ENCODE measurements around the gene SPSB3. TPM values are rescaled to one million over a fixed set of nuclear protein-coding genes. Genes with fewer than 3 reads are reported as not detected.

SPSB3 gene
- total and polyA plus RNA-seq, 2 donors (not counting 1 experiment from before 2014, with no cell fraction given): 9.6 to 32.7 TPM

GRCh38 chr16:1825864-1826690 lies 43.7 kb upstream of the SPSB3 start:
- Histone ChIP-seq H3K9ac (ENCODE audit: insufficient read depth, low read length) (peak overlapping the region; percentile 75), H3K79me2 (ENCODE audit: control insufficient read depth, insufficient read depth, low read length) (peaks cover 26% of the 10 kb centered on the region), H2AFZ (ENCODE audit: low read length) (peak overlapping the region; percentile 36), H3K27me3 (ENCODE audit: control insufficient read depth, insufficient read depth, low read length) (no peaks in the 10 kb centered on the region), H4K20me1 (ENCODE audit: control insufficient read depth, extremely low read depth, insufficient read depth, low read length) (no peaks in the 10 kb centered on the region), H3K27ac (ENCODE audit: insufficient read depth, low read length) (no peak overlapping the region), H3K4me1 (ENCODE audit: control insufficient read depth, extremely low read depth, insufficient read depth, low read length) (peaks cover 7% of the 10 kb centered on the region), H3K4me2 (ENCODE audit: extremely low read depth, insufficient read depth, low read length) (peak overlapping the region; percentile 94), H3K4me3 (replicated peaks in 1 of 4; ENCODE audit: control extremely low read depth in 1 of 4, insufficient read depth in 1 of 4, low read depth in 3 of 4, low read length in 4 of 4) (peak overlapping the region; percentile 17 to 99 (median 78)), H3K9me3 (ENCODE audit: control insufficient read depth, insufficient read depth, low read depth, low read length) (no peaks in the 10 kb centered on the region), H3K36me3 (ENCODE audit: control insufficient read depth, insufficient read depth, low read length) (peaks cover 2% of the 10 kb centered on the region)
- DNase-seq (ENCODE audit: low read depth in 2 of 2): peak in 1 of 2 donors; percentile 58
- no peak for TF ChIP-seq EZH2 (IDR thresholded peaks at IDR 0.05; ENCODE audit: low read length, missing control alignments)
- no peak for TF ChIP-seq CTCF (conservative IDR thresholded peaks at IDR 0.05 in 1 of 2, IDR thresholded peaks at IDR 0.05 in 1 of 2; ENCODE audit: low read depth in 1 of 2, low read length in 2 of 2)

GRCh38 chr16:1825381-1825863 lies 43.1 kb upstream of the SPSB3 start:
- no peak for DNase-seq (ENCODE audit: low read depth in 2 of 2)
- TF ChIP-seq EZH2 (IDR thresholded peaks at IDR 0.05; ENCODE audit: low read length, missing control alignments): no peak
- no peak for TF ChIP-seq CTCF (conservative IDR thresholded peaks at IDR 0.05 in 1 of 2, IDR thresholded peaks at IDR 0.05 in 1 of 2; ENCODE audit: low read depth in 1 of 2, low read length in 2 of 2)
- peaks cover 4% of the 10 kb centered on the region for H3K36me3 ChIP-seq (ENCODE audit: control insufficient read depth, insufficient read depth, low read length)
- H3K4me2 ChIP-seq (ENCODE audit: extremely low read depth, insufficient read depth, low read length): peak overlapping the region; percentile 94
- H3K79me2 ChIP-seq (ENCODE audit: control insufficient read depth, insufficient read depth, low read length): peaks cover 26% of the 10 kb centered on the region
- no peak overlapping the region for H3K9ac ChIP-seq (ENCODE audit: insufficient read depth, low read length)
- peaks cover 7% of the 10 kb centered on the region for H3K4me1 ChIP-seq (ENCODE audit: control insufficient read depth, extremely low read depth, insufficient read depth, low read length)
- no peaks in the 10 kb centered on the region for H3K9me3 ChIP-seq (ENCODE audit: control insufficient read depth, insufficient read depth, low read depth, low read length)
- no peaks in the 10 kb centered on the region for H3K27me3 ChIP-seq (ENCODE audit: control insufficient read depth, insufficient read depth, low read length)
- no peak overlapping the region for H2AFZ ChIP-seq (ENCODE audit: low read length)
- H4K20me1 ChIP-seq (ENCODE audit: control insufficient read depth, extremely low read depth, insufficient read depth, low read length): no peaks in the 10 kb centered on the region
- H3K27ac ChIP-seq (ENCODE audit: insufficient read depth, low read length): no peak overlapping the region
- H3K4me3 ChIP-seq (replicated peaks in 1 of 4; ENCODE audit: control extremely low read depth in 1 of 4, insufficient read depth in 1 of 4, low read depth in 3 of 4, low read length in 4 of 4): peak overlapping the region; percentile 17 to 99 (median 78)

GRCh38 chr16:1823821-1824220 lies 41.5 kb upstream of the SPSB3 start:
- Histone ChIP-seq H4K20me1 (ENCODE audit: control insufficient read depth, extremely low read depth, insufficient read depth, low read length) (no peaks in the 10 kb centered on the region), H3K27ac (ENCODE audit: insufficient read depth, low read length) (no peak overlapping the region), H2AFZ (ENCODE audit: low read length) (no peak overlapping the region), H3K4me1 (ENCODE audit: control insufficient read depth, extremely low read depth, insufficient read depth, low read length) (peaks cover 2% of the 10 kb centered on the region), H3K27me3 (ENCODE audit: control insufficient read depth, insufficient read depth, low read length) (no peaks in the 10 kb centered on the region), H3K36me3 (ENCODE audit: control insufficient read depth, insufficient read depth, low read length) (peaks cover 5% of the 10 kb centered on the region), H3K4me3 (replicated peaks in 1 of 4; ENCODE audit: control extremely low read depth in 1 of 4, insufficient read depth in 1 of 4, low read depth in 3 of 4, low read length in 4 of 4) (no peak overlapping the region), H3K79me2 (ENCODE audit: control insufficient read depth, insufficient read depth, low read length) (peaks cover 18% of the 10 kb centered on the region), H3K9me3 (ENCODE audit: control insufficient read depth, insufficient read depth, low read depth, low read length) (no peaks in the 10 kb centered on the region), H3K4me2 (ENCODE audit: extremely low read depth, insufficient read depth, low read length) (no peak overlapping the region), H3K9ac (ENCODE audit: insufficient read depth, low read length) (no peak overlapping the region)
- peak; percentile 47 to 56 for DNase-seq (ENCODE audit: low read depth in 2 of 2)
- TF ChIP-seq CTCF (conservative IDR thresholded peaks at IDR 0.05 in 1 of 2, IDR thresholded peaks at IDR 0.05 in 1 of 2; ENCODE audit: low read depth in 1 of 2, low read length in 2 of 2): peak in 1 of 2 donors; percentile 35
- no peak for TF ChIP-seq EZH2 (IDR thresholded peaks at IDR 0.05; ENCODE audit: low read length, missing control alignments)

Data from fibroblast of lung (primary cell).